Retinal pigment epithelial cell (primary cell): ENCODE results near the gene UBE2Q2.

Experiments used
- DNase-seq: peaks from one replicate; pipeline ENCODE4 v3.0.0-alpha.2; 2010; ENCODE audit warnings: low read depth
- H3K4me3 ChIP-seq: 2 replicates; pipeline ENCODE4 v1.5.1; 2011; ENCODE audit warnings: mild to moderate bottlenecking, low read length, control low read depth, moderate library complexity
- CTCF ChIP-seq: conservative IDR thresholded peaks from 2 replicates; pipeline ENCODE4 v1.5.1; 2011; ENCODE audit warnings: low read depth, low read length, control low read depth, inconsistent platforms

Gene UBE2Q2

GRCh38 chr15:75947092-75947491 is 103.8 kb downstream of the UBE2Q2 start:
- no peak for DNase-seq
- no peak overlapping the region for H3K4me3 ChIP-seq
- no peak for TF ChIP-seq CTCF

- no peak for TF ChIP-seq CTCF
- DNase-seq: no peak
These were observed 105.6 kb downstream of the UBE2Q2 start for GRCh38 chr15:75948761-75949296.

More at GRCh38 chr15:75948761-75949296, 105.6 kb downstream of the UBE2Q2 start:
- H3K4me3 ChIP-seq: no peak overlapping the region
